Spleen (tissue), 11 donors: ENCODE results near the gene SLC2A10. TPM values are rescaled to one million over a fixed set of nuclear protein-coding genes. Genes with fewer than 3 reads are reported as not detected.

Source experiments
- DNase-seq: peaks from one replicate; pipeline ENCODE4 v3.0.0-alpha.2; 2020
- H3K27ac ChIP-seq, 8 donors: fragments of 200-600 bp; sonication (generic) in 7 of 8; 1 replicate in 4 of 8; 2 replicates in 4 of 8; pipeline versions ENCODE4 v1.5.0 to v1.8.0; 2016 to 2021; ENCODE audit warnings: inconsistent platforms in 4 of 8, mild to moderate bottlenecking in 4 of 8, moderate library complexity in 1 of 8
- H3K27me3 ChIP-seq, 7 donors: fragments of 200-600 bp; sonication (generic) in 6 of 7; replicated peaks in 1 of 7; 1 replicate in 4 of 7; 2 replicates in 3 of 7; pipeline versions ENCODE4 v1.5.0 to v1.8.0; 2016 to 2021; ENCODE audit warnings: inconsistent platforms in 3 of 7, mild to moderate bottlenecking in 1 of 7
- H3K36me3 ChIP-seq, 6 donors: fragments of 200-600 bp; sonication (generic) in 5 of 6; 1 replicate in 4 of 6; 2 replicates in 2 of 6; pipeline versions ENCODE4 v1.5.0 to v1.8.0; 2016 to 2021; ENCODE audit warnings: inconsistent platforms in 2 of 6
- H3K4me1 ChIP-seq, 6 donors: fragments of 200-600 bp; sonication (generic) in 5 of 6; 1 replicate in 3 of 6; 2 replicates in 3 of 6; pipeline versions ENCODE4 v1.5.0 to v1.8.0; 2016 to 2021; ENCODE audit warnings: inconsistent platforms in 3 of 6
- H3K4me3 ChIP-seq, 8 donors: fragments of 200-600 bp; sonication (generic) in 7 of 8; 1 replicate in 4 of 8; 2 replicates in 4 of 8; pipeline versions ENCODE4 v1.5.0 to v1.8.0; 2016 to 2021; ENCODE audit warnings: inconsistent platforms in 4 of 8, mild to moderate bottlenecking in 4 of 8, moderate library complexity in 2 of 8
- H3K9me3 ChIP-seq, 8 donors: fragments of 200-600 bp; sonication (generic) in 7 of 8; 1 replicate in 4 of 8; 2 replicates in 4 of 8; pipeline versions ENCODE4 v1.5.0 to v1.8.0; 2016 to 2021; ENCODE audit warnings: inconsistent platforms in 4 of 8
- POLR2A ChIP-seq, 3 donors: fragments of 450-650 bp; IDR thresholded peaks; one replicate each; pipeline ENCODE4 v1.5.1; 2017; ENCODE audit warnings: antibody characterized with exemption in 3 of 3, mild to moderate bottlenecking in 1 of 3
- POLR2AphosphoS5 ChIP-seq, 3 donors: sonication (generic); formaldehyde crosslinking; IDR thresholded peaks; one replicate each; pipeline ENCODE4 v1.5.1; 2017; ENCODE audit warnings: antibody characterized with exemption in 3 of 3
- WGBS, 5 donors: extraction: QIAGEN DNeasy Blood & Tissue Kit in 3 of 5; methylation state at CpG; one replicate each; pipeline versions ENCODE4 v1.1.5 to v1.1.7; 2013 to 2018; 5-methylcytosine and 5-hydroxymethylcytosine counted together
- intact Hi-C: fragments of 100-400 bp; cut with DNase I; formaldehyde crosslinking; loops from one replicate; pipeline ENCODE4 v1.15.0; 2023; ENCODE audit warnings: low total_unique reads
- polyA plus RNA-seq, 3 donors: library from polyadenylated mRNA; stranded (reverse); fragments of 200-250 nt; gene quantifications; one replicate each; pipeline ENCODE4 v1.2.1, GENCODE V29; 2013
- total RNA-seq, 7 donors: library from RNA; depleted of rRNA in 3 of 7; stranded (reverse); fragments of >200 nt in 3 of 7; fragmentation: NEBNext Ultra II Directional in 4 of 7; extraction: Animal tissue kit (Norgen Biotek cat#: 25700) in 4 of 7; gene quantifications; one replicate each; pipeline versions ENCODE4 v1.1.0 to v1.2.1, GENCODE V29; 2016 to 2021
- TF ChIP-seq, protein P1 (sequence below), 11 experiments: fragments of 200-600 bp in 7 of 11; fragments of 450-650 bp in 4 of 11; sonication (generic) in 4 of 11; IDR thresholded peaks in 8 of 11; conservative IDR thresholded peaks in 3 of 11; 1 replicate in 7 of 11; 2 replicates in 4 of 11; pipeline versions ENCODE4 v1.4.0 to v1.8.0; 2016 to 2021; ENCODE audit warnings: antibody characterized with exemption in 11 of 11, inconsistent platforms in 4 of 11, mild to moderate bottlenecking in 1 of 11
- donor health status: healthy with polysubstance abuse.
- donor health status: DM: no; HTN: no; CAD: no; lungs with moderate emphysema.
- donor health status: DM: no; HTN: no; CAD: no.
- donor health status: Bipolar disorder and iron deficiency.
- donor health status: healthy.
- donor health status: DM: no; HTN: no; CAD: no.
- donor health status: DM: yes; HTN: yes; CAD: no.

SLC2A10 gene
- total and polyA plus RNA-seq, 10 donors, result 1.9 to 7.3 (median 2.9) TPM

- intact Hi-C loops, result no loop called here
- Histone ChIP-seq H3K36me3 (no peaks in the 10 kb centered on the region), H3K9me3 (peaks cover 0 to 7% (median 3%) of the 10 kb centered on the region in 8 donors), H3K4me3 (no peak overlapping the region), H3K27me3 (peaks cover 0 to 54% (median 4%) of the 10 kb centered on the region in 7 donors), H3K4me1 (no peaks in the 10 kb centered on the region), H3K27ac (no peak overlapping the region)
- WGBS, 5 donors, result 70 to 76% (median 74%) methylated on average over 4 of the region's 4 CpGs
- no peak for DNase-seq
- TF ChIP-seq POLR2A (IDR thresholded peaks at IDR 0.05), result no peak
- TF ChIP-seq POLR2AphosphoS5 (IDR thresholded peaks at IDR 0.05), result no peak
- TF ChIP-seq, protein P1, sequence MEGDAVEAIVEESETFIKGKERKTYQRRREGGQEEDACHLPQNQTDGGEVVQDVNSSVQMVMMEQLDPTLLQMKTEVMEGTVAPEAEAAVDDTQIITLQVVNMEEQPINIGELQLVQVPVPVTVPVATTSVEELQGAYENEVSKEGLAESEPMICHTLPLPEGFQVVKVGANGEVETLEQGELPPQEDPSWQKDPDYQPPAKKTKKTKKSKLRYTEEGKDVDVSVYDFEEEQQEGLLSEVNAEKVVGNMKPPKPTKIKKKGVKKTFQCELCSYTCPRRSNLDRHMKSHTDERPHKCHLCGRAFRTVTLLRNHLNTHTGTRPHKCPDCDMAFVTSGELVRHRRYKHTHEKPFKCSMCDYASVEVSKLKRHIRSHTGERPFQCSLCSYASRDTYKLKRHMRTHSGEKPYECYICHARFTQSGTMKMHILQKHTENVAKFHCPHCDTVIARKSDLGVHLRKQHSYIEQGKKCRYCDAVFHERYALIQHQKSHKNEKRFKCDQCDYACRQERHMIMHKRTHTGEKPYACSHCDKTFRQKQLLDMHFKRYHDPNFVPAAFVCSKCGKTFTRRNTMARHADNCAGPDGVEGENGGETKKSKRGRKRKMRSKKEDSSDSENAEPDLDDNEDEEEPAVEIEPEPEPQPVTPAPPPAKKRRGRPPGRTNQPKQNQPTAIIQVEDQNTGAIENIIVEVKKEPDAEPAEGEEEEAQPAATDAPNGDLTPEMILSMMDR (IDR thresholded peaks at IDR 0.05 in 8 of 11, conservative IDR thresholded peaks at IDR 0.05 in 3 of 11), result no peak
These were observed 30.2 kb downstream of the SLC2A10 start for GRCh38 chr20:46739431-46740213.

- Histone ChIP-seq H3K4me3 (no peak overlapping the region), H3K27ac (no peak overlapping the region), H3K36me3 (no peaks in the 10 kb centered on the region), H3K9me3 (peaks cover 0 to 7% (median 3%) of the 10 kb centered on the region in 8 donors), H3K27me3 (peaks cover 0 to 54% (median 4%) of the 10 kb centered on the region in 7 donors), H3K4me1 (no peaks in the 10 kb centered on the region)
- DNase-seq, result no peak
- TF ChIP-seq, protein P1 (IDR thresholded peaks at IDR 0.05 in 8 of 11, conservative IDR thresholded peaks at IDR 0.05 in 3 of 11), result no peak
- TF ChIP-seq POLR2A (IDR thresholded peaks at IDR 0.05) (no peak), POLR2AphosphoS5 (IDR thresholded peaks at IDR 0.05) (no peak)
- intact Hi-C loops, result no loop called here
- 83 to 97% (median 90%) methylated on average over 3 of the region's 3 CpGs for WGBS, 5 donors
These were observed 30.8 kb downstream of the SLC2A10 start for GRCh38 chr20:46740214-46740609.

DNA sequence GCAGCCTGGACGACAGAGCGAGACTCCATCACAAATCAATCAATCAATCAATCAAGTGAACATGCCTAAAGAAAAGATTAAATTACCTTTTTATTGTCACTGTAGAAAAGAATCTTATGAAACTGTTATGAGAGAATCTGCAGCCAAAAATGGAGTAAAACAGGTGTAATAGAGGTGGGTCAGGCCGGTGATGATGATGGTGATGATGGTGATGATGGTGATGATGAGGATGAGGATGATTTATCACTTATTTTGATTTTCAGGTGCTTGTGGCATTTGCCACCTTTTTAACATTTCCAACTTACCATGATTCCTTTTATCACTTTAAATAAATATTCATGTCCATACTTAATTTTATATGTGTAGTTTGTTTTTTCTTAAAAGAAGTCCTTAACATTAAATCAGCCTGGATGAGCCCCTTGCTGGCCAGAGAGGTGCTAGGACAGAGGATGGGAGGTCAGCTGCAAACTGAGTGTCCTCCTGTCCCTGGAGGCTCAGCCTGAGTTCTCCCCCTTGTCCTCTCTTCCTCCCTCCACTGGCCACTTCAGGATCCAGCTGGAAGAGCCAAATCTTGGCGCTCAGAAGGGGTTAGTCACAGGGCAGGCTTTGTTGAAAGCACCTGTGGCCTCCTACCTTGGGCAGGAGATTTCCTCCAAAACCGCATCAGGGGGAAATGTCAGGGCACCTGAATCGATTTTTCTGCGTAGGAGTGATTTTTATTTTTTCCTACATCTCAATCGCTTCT, 32.6 kb downstream of the SLC2A10 start:
- H3K36me3 ChIP-seq, result no peaks in the 10 kb centered on the region
- peaks cover 0 to 68% (median 5%) of the 10 kb centered on the region in 7 donors for H3K27me3 ChIP-seq
- DNase-seq, result no peak
- intact Hi-C loops, result no loop called here
- H3K4me3 ChIP-seq, result no peak overlapping the region
- no peak overlapping the region for H3K27ac ChIP-seq
- no peaks in the 10 kb centered on the region for H3K4me1 ChIP-seq
- WGBS, 5 donors, result 67 to 86% (median 83%) methylated on average over 8 of the region's 8 CpGs
- TF ChIP-seq POLR2AphosphoS5 (IDR thresholded peaks at IDR 0.05) (no peak), POLR2A (IDR thresholded peaks at IDR 0.05) (no peak)
- TF ChIP-seq, protein P1 (IDR thresholded peaks at IDR 0.05 in 8 of 11, conservative IDR thresholded peaks at IDR 0.05 in 3 of 11), result no peak
- H3K9me3 ChIP-seq, result peaks cover 0 to 7% (median 3%) of the 10 kb centered on the region in 8 donors

- intact Hi-C loops, result no loop called here
- no peaks in the 10 kb centered on the region for H3K36me3 ChIP-seq
- 59 to 82% (median 75%) methylated on average over 5 of the region's 5 CpGs for WGBS, 5 donors
- no peak overlapping the region for H3K27ac ChIP-seq
- no peaks in the 10 kb centered on the region for H3K4me1 ChIP-seq
- no peak overlapping the region for H3K4me3 ChIP-seq
- H3K9me3 ChIP-seq, result peaks cover 0 to 7% (median 3%) of the 10 kb centered on the region in 8 donors
- peaks cover 0 to 68% (median 9%) of the 10 kb centered on the region in 7 donors for H3K27me3 ChIP-seq
- TF ChIP-seq POLR2AphosphoS5 (IDR thresholded peaks at IDR 0.05) (no peak), POLR2A (IDR thresholded peaks at IDR 0.05) (no peak)
- TF ChIP-seq, protein P1 (IDR thresholded peaks at IDR 0.05 in 8 of 11, conservative IDR thresholded peaks at IDR 0.05 in 3 of 11), result no peak
- DNase-seq, result no peak
These were observed 33.2 kb downstream of the SLC2A10 start for GRCh38 chr20:46742669-46743045.
